CD14-positive monocyte (primary cell): ENCODE data around the gene MUC5AC. TPM values are rescaled to one million over a fixed set of nuclear protein-coding genes. Genes with fewer than 3 reads are reported as not detected.
"Not testable (repeated sequence)": the region's sequence is repeated elsewhere in the genome, so short reads cannot be mapped to it uniquely, and the experiment has no call there.

ENCODE experiments used
- DNase-seq, 3 donors: peaks; one replicate each; pipeline ENCODE4 v3.0.0-alpha.2; 2011 to 2022
- H2AFZ ChIP-seq: 2 replicates; pipeline ENCODE4 v1.6.0; 2012; ENCODE audit warnings: mild to moderate bottlenecking, low read depth, low read length, inconsistent platforms; ENCODE audit not compliant: insufficient read depth, poor library complexity, severe bottlenecking
- H3K27ac ChIP-seq, 2 donors: 1 replicate in 1 of 2; 2 replicates in 1 of 2; pipeline ENCODE4 v1.5.1; 2012 to 2013; ENCODE audit warnings: low read length in 2 of 2, control low read depth in 1 of 2, inconsistent platforms in 1 of 2, low read depth in 1 of 2, mild to moderate bottlenecking in 1 of 2
- H3K27me3 ChIP-seq, 2 donors: one replicate each; pipeline versions ENCODE4 v1.6.0 to v1.6.1; 2011 to 2013; ENCODE audit warnings: low read length in 2 of 2; ENCODE audit not compliant: control insufficient read depth in 2 of 2, insufficient read depth in 2 of 2
- H3K36me3 ChIP-seq, 2 donors: replicated peaks in 1 of 2; 1 replicate in 1 of 2; 2 replicates in 1 of 2; pipeline versions ENCODE4 v1.5.1 to v1.6.1; 2012 to 2013; ENCODE audit warnings: low read length in 2 of 2, control low read depth in 1 of 2, inconsistent platforms in 1 of 2, mild to moderate bottlenecking in 1 of 2; ENCODE audit not compliant: insufficient read depth in 2 of 2, control insufficient read depth in 1 of 2
- H3K4me1 ChIP-seq, 2 donors: 1 replicate in 1 of 2; 2 replicates in 1 of 2; pipeline versions ENCODE4 v1.5.1 to v1.6.1; 2012 to 2013; ENCODE audit warnings: low read length in 2 of 2, control low read depth in 1 of 2, inconsistent platforms in 1 of 2, mild to moderate bottlenecking in 1 of 2, moderate library complexity in 1 of 2; ENCODE audit not compliant: insufficient read depth in 2 of 2, control insufficient read depth in 1 of 2
- H3K4me2 ChIP-seq: replicated peaks from 2 replicates; pipeline ENCODE3; 2012; ENCODE audit warnings: low read length, moderate library complexity, mild to moderate bottlenecking; ENCODE audit not compliant: poor library complexity, severe bottlenecking; ENCODE audit errors: extremely low read depth
- H3K4me3 ChIP-seq, 3 experiments: fragments of 200-600 bp in 1 of 3; sonication (generic) in 1 of 3; replicated peaks in 1 of 3; 1 replicate in 2 of 3; 2 replicates in 1 of 3; pipeline ENCODE4 v1.5.1; 2011 to 2013; ENCODE audit warnings: low read length in 3 of 3, mild to moderate bottlenecking in 3 of 3, control low read depth in 2 of 3, low read depth in 2 of 3, inconsistent platforms in 1 of 3, moderate library complexity in 1 of 3
- H3K79me2 ChIP-seq: 2 replicates; pipeline ENCODE4 v1.6.0; 2012; ENCODE audit warnings: mild to moderate bottlenecking, control low read depth, inconsistent platforms, low read length, moderate library complexity; ENCODE audit not compliant: insufficient read depth
- H3K9ac ChIP-seq: 2 replicates; pipeline ENCODE4 v1.6.0; 2017; ENCODE audit warnings: low read length, mild to moderate bottlenecking; ENCODE audit not compliant: insufficient read depth, poor library complexity, severe bottlenecking
- H3K9me3 ChIP-seq, 2 donors: replicated peaks in 1 of 2; 1 replicate in 1 of 2; 2 replicates in 1 of 2; pipeline versions ENCODE4 v1.5.1 to v1.6.1; 2012 to 2013; ENCODE audit warnings: low read length in 2 of 2, control low read depth in 1 of 2; ENCODE audit not compliant: control insufficient read depth in 1 of 2, insufficient read depth in 1 of 2
- H4K20me1 ChIP-seq: 2 replicates; pipeline ENCODE4 v1.6.0; 2012; ENCODE audit warnings: mild to moderate bottlenecking, low read length, control low read depth, moderate library complexity; ENCODE audit not compliant: insufficient read depth
- H3K27ac Mint-ChIP-seq, 7 donors: one replicate each; pipeline ENCODE4 v1.8.0; 2020; ENCODE audit warnings: mild to moderate bottlenecking in 7 of 7, mixed read lengths in 7 of 7, moderate library complexity in 6 of 7, inconsistent platforms in 2 of 7
- H3K27me3 Mint-ChIP-seq, 3 donors: one replicate each; pipeline ENCODE4 v1.8.0; 2021 to 2022; ENCODE audit warnings: low read depth in 3 of 3, mild to moderate bottlenecking in 3 of 3, mixed read lengths in 3 of 3, moderate library complexity in 3 of 3, inconsistent platforms in 1 of 3
- H3K36me3 Mint-ChIP-seq, 2 donors: one replicate each; pipeline ENCODE4 v1.8.0; 2020; ENCODE audit warnings: mixed read lengths in 2 of 2, inconsistent platforms in 1 of 2, mild to moderate bottlenecking in 1 of 2
- H3K4me1 Mint-ChIP-seq: one replicate; pipeline ENCODE4 v1.8.0; 2020; ENCODE audit warnings: mild to moderate bottlenecking, mixed read lengths
- H3K4me3 Mint-ChIP-seq, 2 donors: one replicate each; pipeline ENCODE4 v1.8.0; 2020; ENCODE audit warnings: mild to moderate bottlenecking in 2 of 2, mixed read lengths in 2 of 2, moderate library complexity in 1 of 2
- H3K9me3 Mint-ChIP-seq, 7 donors: one replicate each; pipeline ENCODE4 v1.8.0; 2020 to 2022; ENCODE audit warnings: mixed read lengths in 7 of 7, mild to moderate bottlenecking in 6 of 7, moderate library complexity in 6 of 7, inconsistent platforms in 2 of 7
- WGBS: methylation state at CpG from one replicate; pipeline ENCODE4 v1.1.5; 2013; ENCODE audit warnings: missing lambda C conversion rate; ENCODE audit not compliant: insufficient coverage; 5-methylcytosine and 5-hydroxymethylcytosine counted together
- intact Hi-C, 2 donors: fragments of 100-400 bp; cut with micrococcal nuclease; formaldehyde crosslinking; loops; one replicate each; pipeline versions ENCODE4 v1.15.0 to v1.15.1; 2023
- polyA plus RNA-seq, 3 donors: library from polyadenylated mRNA; depleted of rRNA in 1 of 3; unstranded in 2 of 3; stranded (reverse) in 1 of 3; fragments of 300-500 nt in 2 of 3; fragments of >200 nt in 1 of 3; fragmentation: Illumina TruSeq in 2 of 3; gene quantifications; 1 replicate in 2 of 3; 2 replicates in 1 of 3; pipeline ENCODE4 v1.2.3, GENCODE V29; 2012 to 2021

MUC5AC gene
- polyA plus RNA-seq, 3 donors: not detected

DNA sequence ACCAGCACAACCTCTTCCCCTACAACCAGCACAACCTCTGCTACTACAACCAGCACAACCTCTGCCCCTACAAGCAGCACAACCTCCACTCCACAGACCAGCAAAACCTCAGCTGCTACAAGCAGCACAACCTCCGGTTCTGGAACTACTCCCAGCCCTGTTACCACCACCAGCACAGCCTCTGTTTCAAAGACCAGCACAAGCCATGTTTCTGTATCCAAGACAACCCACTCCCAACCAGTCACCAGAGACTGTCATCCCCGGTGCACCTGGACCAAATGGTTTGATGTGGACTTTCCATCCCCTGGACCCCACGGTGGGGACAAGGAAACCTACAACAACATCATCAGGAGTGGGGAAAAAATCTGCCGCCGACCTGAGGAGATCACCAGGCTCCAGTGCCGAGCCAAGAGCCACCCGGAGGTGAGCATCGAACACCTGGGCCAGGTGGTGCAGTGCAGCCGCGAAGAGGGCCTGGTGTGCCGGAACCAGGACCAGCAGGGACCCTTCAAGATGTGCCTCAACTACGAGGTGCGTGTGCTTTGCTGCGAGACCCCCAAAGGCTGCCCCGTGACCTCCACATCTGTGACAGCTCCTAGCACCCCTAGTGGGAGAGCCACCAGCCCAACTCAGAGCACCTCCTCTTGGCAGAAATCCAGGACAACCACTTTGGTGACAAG lies 30.8 kb downstream of the MUC5AC start:
- H3K36me3 Mint-ChIP-seq, H3K4me2 ChIP-seq, H3K27me3 ChIP-seq, H3K27ac Mint-ChIP-seq, H3K4me3 ChIP-seq, intact Hi-C loops, DNase-seq, H3K4me3 Mint-ChIP-seq, H3K9ac ChIP-seq, H3K79me2 ChIP-seq, H3K27ac ChIP-seq, H3K27me3 Mint-ChIP-seq, H3K4me1 Mint-ChIP-seq, H3K36me3 ChIP-seq, H4K20me1 ChIP-seq, H2AFZ ChIP-seq, H3K4me1 ChIP-seq: not testable (repeated sequence)
- peaks cover under 1 to 14% (median 7%) of the 10 kb centered on the region in 7 donors for H3K9me3 Mint-ChIP-seq
- WGBS: 76% methylated on average over 8 of the region's 15 CpGs
- H3K9me3 ChIP-seq: peaks cover 23 to 49% of the 10 kb centered on the region in 2 donors

DNA sequence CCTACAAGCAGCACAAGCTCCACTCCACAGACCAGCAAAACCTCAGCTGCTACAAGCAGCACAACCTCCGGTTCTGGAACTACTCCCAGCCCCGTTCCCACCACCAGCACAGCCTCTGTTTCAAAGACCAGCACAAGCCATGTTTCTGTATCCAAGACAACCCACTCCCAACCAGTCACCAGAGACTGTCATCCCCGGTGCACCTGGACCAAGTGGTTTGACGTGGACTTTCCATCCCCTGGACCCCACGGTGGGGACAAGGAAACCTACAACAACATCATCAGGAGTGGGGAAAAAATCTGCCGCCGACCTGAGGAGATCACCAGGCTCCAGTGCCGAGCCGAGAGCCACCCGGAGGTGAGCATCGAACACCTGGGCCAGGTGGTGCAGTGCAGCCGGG lies 32.1 kb downstream of the MUC5AC start:
- DNase-seq, H3K27me3 Mint-ChIP-seq, H3K4me1 ChIP-seq, H3K4me3 ChIP-seq, H3K9ac ChIP-seq, H3K4me2 ChIP-seq, H3K4me1 Mint-ChIP-seq, H3K36me3 Mint-ChIP-seq, H3K36me3 ChIP-seq, intact Hi-C loops, H3K27ac ChIP-seq, H3K27ac Mint-ChIP-seq, H3K4me3 Mint-ChIP-seq, H4K20me1 ChIP-seq, H2AFZ ChIP-seq, H3K79me2 ChIP-seq, H3K27me3 ChIP-seq: not testable (repeated sequence)
- WGBS: 85% methylated on average over 2 of the region's 12 CpGs
- H3K9me3 ChIP-seq: peaks cover 22 to 58% of the 10 kb centered on the region in 2 donors
- H3K9me3 Mint-ChIP-seq: peaks cover 0 to 22% (median 6%) of the 10 kb centered on the region in 7 donors

DNA sequence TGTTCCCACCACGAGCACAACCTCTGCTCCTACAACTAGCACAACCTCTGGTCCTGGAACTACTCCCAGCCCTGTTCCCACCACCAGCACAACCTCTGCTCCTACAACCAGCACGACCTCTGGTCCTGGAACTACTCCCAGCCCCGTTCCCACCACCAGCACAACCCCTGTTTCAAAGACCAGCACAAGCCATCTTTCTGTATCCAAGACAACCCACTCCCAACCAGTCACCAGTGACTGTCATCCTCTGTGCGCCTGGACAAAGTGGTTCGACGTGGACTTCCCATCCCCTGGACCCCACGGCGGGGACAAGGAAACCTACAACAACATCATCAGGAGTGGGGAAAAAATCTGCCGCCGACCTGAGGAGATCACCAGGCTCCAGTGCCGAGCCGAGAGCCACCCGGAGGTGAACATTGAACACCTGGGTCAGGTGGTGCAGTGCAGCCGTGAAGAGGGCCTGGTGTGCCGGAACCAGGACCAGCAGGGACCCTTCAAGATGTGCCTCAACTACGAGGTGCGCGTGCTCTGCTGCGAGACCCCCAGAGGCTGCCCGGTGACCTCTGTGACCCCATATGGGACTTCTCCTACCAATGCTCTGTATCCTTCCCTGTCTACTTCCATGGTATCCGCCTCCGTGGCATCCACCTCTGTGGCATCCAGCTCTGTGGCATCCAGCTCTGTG lies 34.2 kb downstream of the MUC5AC start:
- WGBS: 93% methylated on average over 14 of the region's 22 CpGs
- not testable (repeated sequence) for DNase-seq

More for the DNA sequence above, 34.2 kb downstream of the MUC5AC start:
- H3K4me1 ChIP-seq, H3K4me3 ChIP-seq, H3K36me3 ChIP-seq, H2AFZ ChIP-seq, H4K20me1 ChIP-seq, H3K4me1 Mint-ChIP-seq, H3K27me3 Mint-ChIP-seq, H3K27me3 ChIP-seq, H3K9ac ChIP-seq, H3K27ac ChIP-seq, H3K36me3 Mint-ChIP-seq, H3K4me2 ChIP-seq, intact Hi-C loops, H3K79me2 ChIP-seq, H3K4me3 Mint-ChIP-seq, H3K27ac Mint-ChIP-seq: not testable (repeated sequence)
- H3K9me3 Mint-ChIP-seq: peaks cover 0 to 25% (median 6%) of the 10 kb centered on the region in 7 donors
- peaks cover 2 to 38% of the 10 kb centered on the region in 2 donors for H3K9me3 ChIP-seq
